NCI-H748 (cell line): ENCODE data around the gene CDK17.
"Not testable (repeated sequence)": the region's sequence is repeated elsewhere in the genome, so short reads cannot be mapped to it uniquely, and the experiment has no call there.

ENCODE experiments used
- DNase-seq: peaks from one replicate; lab custom pipeline; 2025; ENCODE audit not compliant: unreplicated experiment; lab: John Stamatoyannopoulos, UW

CDK17 gene

DNA sequence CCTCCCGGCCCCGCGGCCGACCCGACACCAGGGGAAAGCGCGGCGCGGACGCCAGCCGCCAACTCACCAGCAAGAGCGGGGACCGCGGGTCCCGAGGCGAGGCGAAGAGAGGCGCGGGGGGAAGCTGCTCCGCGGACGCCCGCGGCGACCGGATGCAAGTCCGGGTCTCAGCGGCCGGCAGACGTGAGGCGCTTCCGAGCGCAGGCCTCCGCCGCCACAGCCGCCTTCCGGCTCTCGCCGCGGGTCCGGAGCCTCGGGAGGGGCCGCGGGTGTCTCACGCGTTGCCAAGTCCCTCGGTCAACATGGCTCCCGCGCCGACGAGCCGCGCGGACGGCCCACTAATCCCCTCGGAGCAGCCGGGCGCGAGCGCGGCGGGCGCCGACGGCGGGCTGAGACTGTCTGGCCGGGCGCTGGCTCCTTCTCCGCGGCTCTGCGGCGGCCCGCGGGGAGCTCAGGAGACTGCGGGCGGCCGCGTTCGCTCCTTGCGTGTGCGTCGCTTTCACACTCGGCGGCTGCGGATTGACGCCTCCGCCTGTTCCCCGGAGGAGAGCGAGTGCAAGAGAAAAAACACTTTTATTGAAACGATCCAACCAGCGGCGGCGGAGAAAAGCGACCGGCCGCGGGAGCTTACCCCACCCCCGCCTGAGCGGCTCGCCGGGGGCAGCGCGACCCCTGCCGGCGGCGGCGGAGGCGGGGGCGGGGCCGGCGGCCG is at the start of gene CDK17:
Gene CDK17 (minus strand): TSS at position 521 of the 712 bp plus-strand sequence. CDS start 65,603 bp downstream, outside the sequence.
- peak; percentile 93 for DNase-seq

DNA sequence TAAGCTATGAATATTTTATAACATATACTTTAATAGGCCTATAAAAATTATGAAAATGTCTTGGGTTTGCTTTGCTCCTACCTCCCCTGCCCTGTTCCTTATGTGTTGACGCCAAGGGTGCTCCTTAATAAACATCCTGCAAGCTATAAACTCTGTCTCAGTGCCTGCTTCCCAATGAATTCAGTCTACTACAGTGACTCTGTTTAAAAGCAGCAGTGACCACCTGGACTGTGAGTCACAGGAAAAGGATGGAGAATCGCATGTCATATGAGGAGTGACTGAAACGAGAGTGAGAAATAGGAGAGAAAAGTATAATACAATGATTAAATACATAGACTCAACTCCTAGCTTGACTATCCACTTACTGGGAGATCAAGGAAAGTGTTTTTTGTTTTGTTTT is 48.1 kb upstream of the CDK17 start:
- no peak for DNase-seq

GRCh38 chr12:96447256-96447655 is 47.0 kb upstream of the CDK17 start:
- no peak for DNase-seq

DNA sequence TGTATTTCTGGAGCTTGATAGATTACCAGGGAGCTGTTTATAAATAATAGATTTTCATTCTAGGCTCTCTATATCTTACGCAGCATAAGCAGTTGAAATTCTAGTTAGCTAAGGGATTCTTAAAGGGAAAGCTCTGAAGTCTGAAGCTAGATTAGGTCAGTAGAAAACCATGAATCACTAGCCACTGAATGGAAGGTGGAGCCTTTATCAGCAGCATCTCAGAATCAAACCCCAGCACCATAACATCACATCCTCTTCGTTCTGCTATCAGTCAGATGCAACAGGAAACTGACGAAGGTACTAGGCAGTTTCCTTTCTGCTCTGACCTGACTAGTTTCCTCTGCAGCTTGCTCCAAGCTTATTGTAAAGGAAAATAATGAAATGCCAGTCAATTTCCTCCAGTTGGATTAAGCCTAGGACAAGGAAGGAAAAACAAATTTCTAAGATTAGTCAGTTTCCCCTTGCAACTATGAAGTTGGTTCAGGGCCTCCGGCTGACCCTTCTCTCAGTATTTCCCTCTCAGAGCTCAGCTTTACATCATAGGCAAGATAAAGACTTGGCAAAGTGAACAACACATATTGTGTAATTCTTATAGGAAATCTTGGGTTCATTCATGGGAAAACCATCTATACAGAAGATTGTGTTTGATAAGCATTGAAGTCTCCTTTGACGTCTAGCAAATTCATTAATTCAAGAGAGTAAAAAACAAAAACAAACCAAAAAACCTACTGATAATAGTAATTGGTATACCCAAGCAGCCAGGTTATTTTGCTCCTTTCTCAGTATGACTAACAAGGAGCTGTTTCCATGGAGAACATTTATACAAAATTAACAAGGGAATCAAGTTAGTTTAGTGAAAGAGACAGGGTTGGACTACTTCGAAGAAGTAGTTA is 45.7 kb upstream of the CDK17 start:
- no peak for DNase-seq

DNA sequence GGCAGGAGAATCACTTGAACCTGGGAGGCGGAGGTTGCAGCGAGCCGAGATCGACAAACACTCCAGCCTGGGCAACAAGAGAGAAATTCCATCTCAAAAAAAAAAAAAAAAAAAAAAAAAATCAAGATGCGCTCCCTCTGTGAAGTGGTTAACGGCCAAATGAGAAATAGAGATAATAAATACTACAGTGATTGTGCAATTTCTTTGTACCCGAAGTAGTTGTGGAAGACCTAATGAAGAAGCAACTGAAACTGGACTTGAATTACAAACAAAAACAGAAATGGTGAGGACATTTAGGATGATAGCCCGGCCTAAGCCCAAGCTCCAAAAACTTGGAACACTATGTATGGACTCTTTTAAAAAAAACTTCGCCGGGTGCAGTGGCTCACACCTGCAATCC is 44.2 kb upstream of the CDK17 start:
- DNase-seq, result no peak

DNA sequence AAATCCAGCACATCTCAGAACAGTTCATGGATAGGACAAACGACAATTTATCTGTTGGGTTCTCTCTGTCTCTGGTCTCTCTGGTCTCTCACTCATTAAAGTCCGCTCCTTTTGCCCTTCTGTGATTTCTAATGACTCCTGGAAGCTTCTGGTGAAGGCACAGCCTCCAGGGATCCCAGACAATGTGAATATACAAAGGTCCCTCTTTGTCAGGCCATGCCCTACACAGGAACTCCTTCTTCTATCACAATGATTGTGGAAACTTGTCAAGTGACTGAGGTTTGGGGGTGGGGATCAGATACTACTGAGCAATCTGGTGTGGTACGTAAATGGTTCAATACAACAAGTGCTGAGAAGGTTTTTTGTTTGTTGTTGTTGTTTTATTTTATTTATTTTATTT is 42.7 kb upstream of the CDK17 start:
- DNase-seq, result no peak

DNA sequence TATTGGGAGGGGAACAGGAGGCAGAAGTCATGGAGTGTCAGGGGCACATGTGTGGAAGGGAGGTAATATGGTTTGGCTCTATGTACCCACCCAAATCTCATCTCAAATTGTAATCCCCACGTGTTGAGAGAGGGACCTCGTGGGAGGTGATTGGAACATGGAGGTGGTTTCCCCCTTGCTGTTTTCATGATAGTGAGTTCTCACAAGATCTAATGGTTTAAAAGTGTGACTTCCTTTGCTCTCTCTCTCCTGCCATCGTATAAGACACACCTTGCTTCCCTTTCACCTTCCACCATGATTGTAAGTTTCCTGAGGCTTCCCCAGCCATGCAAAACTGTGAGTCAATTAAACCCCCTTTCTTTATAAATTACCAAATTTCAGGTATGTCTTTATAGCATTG is 41.6 kb upstream of the CDK17 start:
- DNase-seq, result no peak

- no peak for DNase-seq
Observed at GRCh38 chr12:96438330-96438729, 38.1 kb upstream of the CDK17 start.

- DNase-seq, result no peak
Observed at GRCh38 chr12:96437171-96437445, 36.9 kb upstream of the CDK17 start.

DNA sequence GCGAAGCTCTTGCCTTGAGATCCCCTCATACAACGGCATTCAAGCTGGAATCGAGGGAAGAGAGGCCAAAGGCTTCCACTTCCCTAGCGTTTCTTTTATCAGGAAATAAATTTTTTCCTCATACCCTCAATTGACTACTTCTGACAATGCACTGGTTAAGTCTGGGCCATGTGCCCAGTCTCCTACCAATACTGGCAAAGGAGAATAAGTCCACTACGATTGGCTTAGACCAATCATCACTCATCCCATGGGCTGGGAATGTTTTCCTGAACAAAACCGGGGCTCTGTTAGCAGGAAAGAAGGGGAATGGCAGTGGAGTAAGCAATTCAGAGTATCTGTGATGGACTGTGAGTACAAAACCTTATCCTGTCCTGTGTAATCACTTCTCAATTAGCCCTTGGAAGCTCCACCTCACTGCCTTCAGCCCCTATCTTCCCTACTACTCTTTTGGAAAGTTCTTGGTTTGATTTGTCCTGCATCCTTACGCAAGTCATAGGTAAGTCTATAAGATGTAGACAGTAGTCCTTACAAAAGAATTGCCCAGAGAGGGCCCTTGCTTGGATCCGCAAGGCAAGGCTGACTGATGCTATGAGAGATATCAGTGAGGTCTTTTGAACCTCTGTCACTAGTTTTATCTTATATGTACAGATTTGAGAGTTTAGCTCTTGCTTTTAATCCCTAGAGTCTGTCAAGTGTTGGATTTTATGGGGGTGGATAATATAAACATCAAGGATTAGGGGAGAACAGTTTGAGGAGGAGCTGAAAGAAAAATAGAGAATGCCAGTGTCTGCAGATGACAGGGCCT is 36.3 kb upstream of the CDK17 start:
- DNase-seq, result no peak

DNA sequence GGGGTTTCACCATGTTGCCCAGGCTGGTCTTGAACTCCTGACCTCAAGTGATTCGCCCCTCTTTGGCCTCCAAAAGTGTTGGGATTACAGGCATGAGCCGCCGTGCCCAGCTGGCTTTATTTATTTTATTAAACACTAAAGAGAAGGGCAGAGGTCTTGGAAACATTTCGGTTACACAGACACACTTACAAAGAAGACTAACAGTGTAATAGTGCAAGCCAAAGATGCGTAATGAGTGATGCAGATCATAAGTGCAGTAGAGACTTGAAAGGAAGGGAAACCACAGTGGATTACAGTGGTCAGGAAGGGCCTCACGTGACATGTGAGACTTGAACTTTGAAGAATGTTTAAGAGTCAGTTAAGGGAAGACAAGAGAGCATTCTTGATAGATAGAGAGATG is 33.9 kb upstream of the CDK17 start:
- DNase-seq, result no peak

GRCh38 chr12:96432496-96433321 is 32.5 kb upstream of the CDK17 start:
- not testable (repeated sequence) for DNase-seq

DNA sequence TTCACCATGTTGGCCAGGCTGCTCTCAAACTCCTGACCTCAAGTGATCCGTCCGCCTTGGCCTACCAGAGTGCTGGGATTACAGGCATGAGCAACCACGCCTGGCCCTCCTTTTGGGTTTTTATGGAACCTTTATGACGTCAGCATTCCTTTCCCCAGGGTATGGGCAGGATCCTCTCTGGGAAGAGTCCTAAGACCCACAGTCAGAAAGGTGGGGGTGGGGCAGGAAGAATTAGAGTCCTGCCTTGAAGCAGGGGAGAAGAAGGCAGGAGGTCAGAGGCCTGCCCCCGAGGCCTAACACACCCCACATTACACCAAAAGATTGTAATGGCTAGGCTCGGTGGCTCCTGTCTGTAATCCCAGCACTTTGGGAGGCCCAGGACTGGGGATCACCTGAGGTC is 30.8 kb upstream of the CDK17 start:
- no peak for DNase-seq

DNA sequence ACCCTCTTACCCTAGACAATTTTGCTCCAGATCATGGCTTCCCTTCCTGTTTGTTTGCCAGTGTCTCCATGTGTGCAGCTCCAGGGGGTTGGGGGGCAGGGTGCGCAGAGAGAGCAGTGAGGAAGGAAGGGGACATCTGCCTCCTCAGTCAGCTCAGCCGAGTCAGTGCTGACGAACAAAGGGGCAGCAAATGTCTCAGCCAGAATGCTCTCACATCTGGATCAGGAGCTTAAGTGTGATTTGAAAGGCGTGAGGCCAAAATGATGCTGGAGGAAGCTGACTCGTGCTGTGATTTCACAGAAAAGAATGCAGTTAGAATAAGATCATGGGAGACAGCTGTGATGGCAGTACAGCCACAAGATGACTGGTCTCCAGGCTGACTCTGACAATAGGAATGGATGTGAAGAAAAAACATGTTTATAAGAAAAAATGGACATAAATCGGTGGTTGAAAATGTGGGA is 27.1 kb upstream of the CDK17 start:
- no peak for DNase-seq

GRCh38 chr12:96425951-96426350 is 25.7 kb upstream of the CDK17 start:
- no peak for DNase-seq

GRCh38 chr12:96425321-96425720 is 25.1 kb upstream of the CDK17 start:
- no peak for DNase-seq

DNA sequence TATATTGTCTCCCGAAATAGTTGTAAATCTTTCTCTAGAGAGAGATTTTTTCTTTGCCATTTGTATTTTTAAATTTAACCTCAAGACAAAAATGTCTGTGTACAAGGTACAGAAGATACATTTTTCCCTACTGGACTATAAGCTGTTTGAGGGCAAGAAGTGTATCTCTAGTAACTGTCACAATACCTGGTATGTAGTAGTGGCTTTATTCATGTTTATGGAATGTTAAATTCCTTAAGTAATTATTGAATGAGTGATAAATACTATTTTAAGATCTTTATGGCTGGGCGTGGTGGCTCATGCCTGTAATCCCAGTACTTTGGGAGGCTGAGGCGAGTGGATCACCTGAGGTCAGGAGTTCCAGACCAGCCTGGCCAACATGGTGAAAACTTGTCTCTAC is 24.4 kb upstream of the CDK17 start:
- no peak for DNase-seq

DNA sequence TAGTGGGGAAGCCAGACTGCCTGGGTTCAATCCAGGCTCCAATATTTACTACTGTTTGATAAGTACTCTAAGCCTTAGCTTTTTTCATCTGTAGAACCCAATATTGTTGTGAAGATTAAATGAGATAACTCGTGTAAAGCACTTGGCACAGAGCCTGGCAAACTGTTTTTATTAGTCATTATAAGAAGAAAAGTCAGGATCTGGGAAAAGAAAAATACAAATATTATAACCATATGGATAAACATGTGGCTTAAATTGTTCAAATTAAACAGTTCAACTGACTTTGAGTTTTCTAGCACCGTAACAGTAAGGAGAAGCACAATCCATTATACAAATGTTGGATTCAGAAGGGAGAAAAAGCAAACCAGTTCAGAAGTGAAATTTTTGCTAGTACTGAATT is 22.0 kb upstream of the CDK17 start:
- no peak for DNase-seq

DNA sequence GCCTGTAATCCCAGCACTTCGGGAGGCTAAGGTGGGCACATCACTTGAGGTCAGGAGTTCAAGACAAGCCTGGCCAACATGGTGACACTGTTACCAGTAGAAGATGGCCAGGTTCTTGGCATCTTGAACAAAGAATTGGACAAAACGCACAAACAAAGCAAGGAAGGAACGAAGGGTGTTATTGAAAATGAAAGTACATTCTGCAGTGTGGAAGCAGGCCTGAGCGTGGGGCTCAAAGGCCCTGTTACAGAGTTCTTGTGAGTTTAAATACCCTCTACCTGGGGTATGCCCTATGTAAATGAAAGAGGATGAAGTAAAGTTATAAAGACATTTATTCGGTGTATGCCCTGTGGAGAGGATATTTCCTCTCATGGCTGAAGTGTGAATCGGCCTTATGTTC is 20.8 kb upstream of the CDK17 start:
- no peak for DNase-seq

GRCh38 chr12:96420277-96420835 is 20.1 kb upstream of the CDK17 start:
- DNase-seq, result no peak
